ENCODE results near the gene ERBB2. TPM values are rescaled to one million over a fixed set of nuclear protein-coding genes. Genes with fewer than 3 reads are reported as not detected.

Gene ERBB2
- total RNA-seq, 6 donors from 2014 or later: 88.6 to 126 (median 112) TPM

DNA sequence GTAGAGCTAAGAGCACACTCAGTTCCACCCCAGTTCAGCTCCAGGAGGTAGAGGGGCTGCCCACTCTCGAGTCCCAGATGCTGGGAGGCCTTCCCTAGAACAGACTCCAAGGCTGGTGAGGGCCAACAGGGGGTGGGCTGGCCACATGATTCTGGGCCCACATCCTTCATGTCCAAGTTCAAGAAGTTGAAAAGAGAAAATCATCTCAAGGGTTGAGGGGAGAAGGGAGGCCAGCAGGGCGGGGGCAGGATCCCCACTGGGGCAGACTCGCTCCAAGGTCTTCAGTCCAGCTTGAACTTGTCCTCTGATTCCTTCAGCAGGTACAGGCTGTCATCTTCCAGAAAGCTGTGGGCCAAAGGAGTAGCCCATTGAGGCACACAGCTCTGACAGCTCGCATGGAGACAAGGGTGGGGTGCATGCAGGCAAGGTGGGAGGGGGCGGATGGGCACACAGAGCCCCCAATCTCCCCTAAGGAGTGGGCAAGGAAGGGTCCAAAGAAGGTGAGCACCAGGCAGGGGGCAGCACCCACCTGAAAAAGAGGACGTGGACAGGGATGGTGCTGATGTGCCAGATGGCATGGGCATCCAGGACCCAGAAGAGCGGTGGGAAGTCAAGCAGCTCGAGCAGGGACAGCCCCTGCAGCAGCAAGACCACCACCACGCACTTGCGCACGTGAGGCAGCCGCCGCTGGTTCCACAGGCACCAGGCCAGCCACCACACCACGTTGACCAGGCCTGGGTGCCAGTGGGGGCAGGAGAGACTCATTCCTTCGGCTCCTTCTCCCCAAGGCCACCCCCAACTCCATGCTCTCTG, 27.1 kb upstream of the ERBB2 start:
- H3K27ac ChIP-seq: no peak overlapping the region
- no peaks in the 10 kb centered on the region for H3K9me3 ChIP-seq
- no peak overlapping the region for H3K4me3 ChIP-seq
- H3K36me3 ChIP-seq: peaks cover 0 to 2% (median 0%) of the 10 kb centered on the region in 4 donors
- WGBS, 2 donors: 84 to 89% methylated on average over 12 to 15 of the region's 15 CpGs
- ATAC-seq (ENCODE audit: low FRiP score in 2 of 2): no peak
- H3K4me1 ChIP-seq: peaks cover 36 to 58% (median 49%) of the 10 kb centered on the region in 4 donors
- TF ChIP-seq EP300 (IDR thresholded peaks at IDR 0.05) (no peak), CTCF (IDR thresholded peaks at IDR 0.05) (no peak)
- peak in 1 of 2 donors; percentile 59 for DNase-seq
- H3K27me3 ChIP-seq: peaks cover 0 to 20% (median 4%) of the 10 kb centered on the region in 4 donors

DNA sequence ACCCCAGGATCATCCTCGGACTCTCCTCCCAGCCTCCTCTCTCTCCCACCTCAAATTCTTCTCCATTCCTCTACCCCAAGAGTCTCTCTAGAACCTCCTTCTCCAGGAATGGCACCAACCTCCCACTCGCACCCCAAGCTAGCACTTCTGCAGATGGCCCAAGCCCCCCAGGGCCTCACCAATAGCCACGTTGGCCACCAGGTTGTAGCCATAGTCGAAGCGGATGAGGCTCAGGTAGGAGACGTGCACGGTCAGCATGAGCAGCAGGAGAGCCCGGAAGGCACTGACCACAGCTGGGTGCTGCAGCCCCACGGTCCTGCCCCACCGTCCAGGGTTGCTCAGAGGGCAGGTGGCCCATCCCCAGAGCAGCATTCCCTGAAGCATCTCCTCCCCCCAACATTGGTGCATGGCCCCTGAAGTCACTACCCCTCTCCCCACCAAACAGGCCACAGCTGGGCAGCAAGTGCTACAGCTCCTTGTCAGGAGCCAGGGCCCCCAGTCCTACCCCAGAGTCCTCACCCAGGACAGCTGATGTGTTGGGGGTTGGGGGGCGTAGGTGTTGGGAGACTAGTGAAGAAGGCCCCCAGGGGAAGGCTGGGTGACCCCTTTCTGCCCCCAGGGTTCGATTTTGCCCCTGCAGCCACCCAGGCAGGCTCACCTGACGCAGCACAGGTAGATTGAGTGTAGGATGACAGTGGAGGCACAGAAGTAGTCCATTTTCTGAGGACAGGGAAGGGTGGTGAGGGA, 26.4 kb upstream of the ERBB2 start:
- WGBS, 2 donors: 75 to 87% methylated on average over 9 to 13 of the region's 13 CpGs

DNA sequence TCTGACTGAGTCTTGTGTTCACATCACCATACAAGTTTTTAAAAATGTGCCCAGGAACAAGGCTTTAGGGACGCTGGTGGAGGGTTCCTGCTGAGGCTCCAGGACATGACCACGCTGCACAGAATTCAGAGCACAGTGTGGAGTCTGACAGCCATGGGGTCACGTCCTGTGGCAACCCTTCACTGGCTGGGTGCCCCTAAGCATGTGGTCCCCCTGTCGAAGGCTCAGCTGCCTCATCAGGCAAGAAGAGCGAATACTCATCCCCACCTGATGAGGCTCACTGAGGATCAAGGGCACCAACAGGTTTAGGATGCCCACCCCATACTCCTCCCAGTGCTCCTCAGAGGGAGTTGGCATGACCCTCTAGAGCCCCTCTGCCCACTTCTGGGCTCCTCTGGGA, 25.7 kb upstream of the ERBB2 start:
- Histone ChIP-seq H3K36me3 (peaks cover 0 to 2% (median 0%) of the 10 kb centered on the region in 4 donors), H3K4me3 (no peak overlapping the region), H3K27ac (peak overlapping the region in 1 of 4 donors; percentile 50), H3K27me3 (peaks cover 0 to 9% (median 1%) of the 10 kb centered on the region in 4 donors), H3K4me1 (peaks cover 27 to 55% (median 42%) of the 10 kb centered on the region in 4 donors), H3K9me3 (no peaks in the 10 kb centered on the region)
- ATAC-seq (ENCODE audit: low FRiP score in 2 of 2): no peak
- no peak for TF ChIP-seq POLR2A (IDR thresholded peaks at IDR 0.05)
- no peak for DNase-seq
- WGBS, 2 donors: 92 to 93% methylated on average over 5 of the region's 5 CpGs

More for the DNA sequence above, 26.4 kb upstream of the ERBB2 start:
- Histone ChIP-seq H3K36me3 (peaks cover 0 to 2% (median 0%) of the 10 kb centered on the region in 4 donors), H3K27ac (no peak overlapping the region), H3K27me3 (peaks cover 0 to 14% (median 1%) of the 10 kb centered on the region in 4 donors), H3K4me1 (peaks cover 32 to 58% (median 47%) of the 10 kb centered on the region in 4 donors), H3K9me3 (no peaks in the 10 kb centered on the region), H3K4me3 (no peak overlapping the region)
- ATAC-seq (ENCODE audit: low FRiP score in 2 of 2) (no peak), DNase-seq (no peak)
- TF ChIP-seq CTCF (IDR thresholded peaks at IDR 0.05) (no peak), POLR2AphosphoS5 (IDR thresholded peaks at IDR 0.05) (no peak), EP300 (IDR thresholded peaks at IDR 0.05) (no peak), POLR2A (IDR thresholded peaks at IDR 0.05) (no peak)

DNA sequence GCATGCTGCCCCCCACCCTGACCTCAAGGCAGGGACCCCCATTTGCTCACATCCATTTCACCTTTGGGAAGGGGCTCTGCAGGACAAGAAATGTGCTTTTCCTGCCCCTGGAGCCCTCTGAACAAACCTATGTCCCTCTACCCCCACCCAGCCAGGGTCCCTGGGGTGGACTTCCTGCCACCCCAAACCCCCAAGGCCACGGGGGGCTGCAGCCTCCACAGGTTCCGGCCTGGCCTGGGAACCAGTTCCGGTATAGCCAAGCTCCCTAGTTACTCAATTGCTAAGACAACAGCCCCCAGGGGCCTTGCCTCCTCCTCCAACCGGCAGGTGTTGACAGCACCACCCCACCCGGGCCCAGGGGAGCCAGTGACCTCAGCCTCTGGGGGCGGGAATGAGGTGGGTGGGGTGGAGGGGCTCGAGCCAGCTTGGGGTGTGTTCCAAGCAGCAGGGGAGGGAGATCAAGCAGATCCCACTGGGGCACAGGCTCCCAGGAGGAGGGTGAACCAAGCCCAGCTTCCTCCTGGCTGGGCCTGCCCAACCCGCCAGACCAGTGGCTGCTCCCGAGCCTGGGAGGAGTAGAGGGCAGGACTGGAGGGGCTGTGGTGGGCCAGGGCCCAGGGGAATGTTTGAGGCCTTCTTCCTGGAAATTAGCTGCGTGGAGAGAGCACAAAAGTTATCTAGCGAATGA, 25.0 kb upstream of the ERBB2 start:
- peak in 1 of 2 donors; percentile 36 for ATAC-seq (ENCODE audit: low FRiP score in 2 of 2)
- TF ChIP-seq EP300 (IDR thresholded peaks at IDR 0.05): no peak
- no peak for TF ChIP-seq POLR2AphosphoS5 (IDR thresholded peaks at IDR 0.05)
- no peak for TF ChIP-seq CTCF (IDR thresholded peaks at IDR 0.05)
- TF ChIP-seq POLR2A (IDR thresholded peaks at IDR 0.05): no peak
- Histone ChIP-seq H3K4me3 (no peak overlapping the region), H3K4me1 (peaks cover 30 to 59% (median 43%) of the 10 kb centered on the region in 4 donors), H3K27ac (peak overlapping the region in 3 of 4 donors; percentile 1 to 66 (median 50)), H3K27me3 (peaks cover 0 to 3% (median 0%) of the 10 kb centered on the region in 4 donors), H3K36me3 (peaks cover 0 to 2% (median 0%) of the 10 kb centered on the region in 4 donors), H3K9me3 (no peaks in the 10 kb centered on the region)
- peak in 1 of 2 donors; percentile 56 for DNase-seq
- 36 to 59% methylated on average over 6 to 11 of the region's 11 CpGs for WGBS, 2 donors

All from upper lobe of left lung (tissue), 6 donors.